H1 (cell line): Measurements from ENCODE around the gene FOXC1. TPM values are rescaled to one million over a fixed set of nuclear protein-coding genes. Genes with fewer than 3 reads are reported as not detected.

Experiments used
- CTCF ChIA-PET: fragments of 300-600 bp; sonication (Branson Sonifier 250); formaldehyde crosslinking; loops from one replicate; lab custom pipeline; 2021; ENCODE audit not compliant: partially characterized antibody; lab: Charles Lee
- POLR2A ChIA-PET: fragments of 300-600 bp; sonication (Branson Sonifier 250); formaldehyde crosslinking; loops from one replicate; lab custom pipeline; 2021; ENCODE audit warnings: inconsistent platforms; ENCODE audit not compliant: partially characterized antibody; lab: Charles Lee
- DNase-seq, 2 experiments: peaks; one replicate each; pipeline versions ENCODE4 v3.0.0 to v3.0.0-alpha.2; 2010 to 2022; ENCODE audit warnings: low spot score in 2 of 2, low read depth in 1 of 2, mixed read lengths in 1 of 2
- FAIRE-seq: peaks from 2 replicates; lab custom pipeline; 2011; peaks lifted over from hg19 to GRCh38; lab: Jason Lieb, UNC
- H2AFZ ChIP-seq: 2 replicates; pipeline ENCODE4 v1.8.1; 2012; ENCODE audit warnings: low read length, inconsistent platforms
- H2AK5ac ChIP-seq: 2 replicates; pipeline ENCODE4 v1.6.1; 2013; ENCODE audit warnings: low read depth, low read length
- H2BK120ac ChIP-seq: replicated peaks from 2 replicates; pipeline ENCODE3; 2013; ENCODE audit warnings: low read depth, low read length, inconsistent platforms
- H2BK12ac ChIP-seq: 2 replicates; pipeline ENCODE4 v1.6.1; 2013; ENCODE audit warnings: low read depth, low read length
- H2BK15ac ChIP-seq: 2 replicates; pipeline ENCODE4 v1.6.1; 2013; ENCODE audit warnings: low read length
- H2BK20ac ChIP-seq: 2 replicates; pipeline ENCODE4 v1.6.1; 2013; ENCODE audit warnings: low read length
- H2BK5ac ChIP-seq: 2 replicates; pipeline ENCODE4 v1.6.1; 2013; ENCODE audit warnings: low read depth, low read length
- H3K14ac ChIP-seq: 2 replicates; pipeline ENCODE4 v1.6.1; 2013; ENCODE audit warnings: inconsistent platforms; ENCODE audit not compliant: insufficient read length
- H3K18ac ChIP-seq: 2 replicates; pipeline ENCODE4 v1.6.1; 2013; ENCODE audit warnings: low read length; ENCODE audit errors: extremely low read depth
- H3K23ac ChIP-seq: 2 replicates; pipeline ENCODE4 v1.6.1; 2013; ENCODE audit warnings: inconsistent platforms; ENCODE audit not compliant: insufficient read length
- H3K23me2 ChIP-seq: 2 replicates; pipeline ENCODE4 v1.6.1; 2013; ENCODE audit warnings: low read depth, low read length
- H3K27ac ChIP-seq: 2 replicates; pipeline ENCODE4 v1.6.1; 2011; ENCODE audit warnings: low read depth, low read length, inconsistent platforms
- H3K27me3 ChIP-seq, 4 experiments: replicated peaks in 1 of 4; 1 replicate in 1 of 4; 2 replicates in 3 of 4; pipeline versions ENCODE4 v1.6.1 to v1.8.1; 2011 to 2013; ENCODE audit warnings: low read length in 3 of 4, mild to moderate bottlenecking in 3 of 4, inconsistent platforms in 2 of 4, mixed read lengths in 2 of 4, moderate library complexity in 1 of 4; ENCODE audit not compliant: control insufficient read depth in 3 of 4, insufficient read depth in 3 of 4; ENCODE audit errors: extremely low read depth in 1 of 4
- H3K36me3 ChIP-seq, 4 experiments: 2 replicates each; pipeline versions ENCODE4 v1.6.1 to v1.8.1; 2011 to 2013; ENCODE audit warnings: mild to moderate bottlenecking in 4 of 4, low read length in 3 of 4, moderate library complexity in 2 of 4, control low read depth in 1 of 4, inconsistent platforms in 1 of 4; ENCODE audit not compliant: insufficient read depth in 4 of 4, control insufficient read depth in 2 of 4
- H3K4ac ChIP-seq: replicated peaks from 2 replicates; pipeline ENCODE3; 2013; ENCODE audit warnings: low read length, low read depth, mixed read lengths, inconsistent platforms; ENCODE audit not compliant: insufficient read length
- H3K4me1 ChIP-seq, 4 experiments: replicated peaks in 1 of 4; 1 replicate in 1 of 4; 2 replicates in 3 of 4; pipeline versions ENCODE4 v1.6.1 to v1.8.1; 2011 to 2013; ENCODE audit warnings: low read length in 3 of 4, inconsistent platforms in 2 of 4, mixed read lengths in 1 of 4; ENCODE audit not compliant: insufficient read depth in 4 of 4, control insufficient read depth in 3 of 4
- H3K4me2 ChIP-seq, 2 experiments: 2 replicates each; pipeline versions ENCODE4 v1.6.1 to v1.8.1; 2011 to 2013; ENCODE audit warnings: low read depth in 2 of 2, low read length in 2 of 2, control low read depth in 1 of 2, inconsistent platforms in 1 of 2, mild to moderate bottlenecking in 1 of 2; ENCODE audit not compliant: insufficient read depth in 1 of 2
- H3K4me3 ChIP-seq, 4 experiments: fragments of 200-600, 300-600 bp in 1 of 4; sonication (generic), shearing (Covaris generic), sonication (Bioruptor Twin) in 1 of 4; 2 replicates each; pipeline versions ENCODE4 v1.5.1 to v1.8.1; 2011 to 2016; ENCODE audit warnings: low read length in 4 of 4, low read depth in 3 of 4, control low read depth in 2 of 4, inconsistent platforms in 2 of 4, mild to moderate bottlenecking in 2 of 4, mixed read lengths in 1 of 4, moderate library complexity in 1 of 4; ENCODE audit not compliant: insufficient read depth in 2 of 4; ENCODE audit errors: extremely low read depth in 1 of 4
- H3K56ac ChIP-seq: replicated peaks from 2 replicates; pipeline ENCODE3; 2013; ENCODE audit warnings: low read depth, mild to moderate bottlenecking, mixed read lengths, low read length, inconsistent platforms; ENCODE audit not compliant: insufficient read length
- H3K79me1 ChIP-seq: 2 replicates; pipeline ENCODE4 v1.6.1; 2013; ENCODE audit warnings: low read depth, low read length, control low read depth
- H3K79me2 ChIP-seq, 2 experiments: 2 replicates each; pipeline versions ENCODE4 v1.6.1 to v1.8.1; 2012 to 2013; ENCODE audit warnings: low read length in 2 of 2, mild to moderate bottlenecking in 2 of 2, inconsistent platforms in 1 of 2; ENCODE audit not compliant: insufficient read depth in 2 of 2, control insufficient read depth in 1 of 2
- H3K9ac ChIP-seq, 4 experiments: replicated peaks in 1 of 4; 1 replicate in 1 of 4; 2 replicates in 3 of 4; pipeline versions ENCODE4 v1.6.1 to v1.8.1; 2011 to 2013; ENCODE audit warnings: low read depth in 3 of 4, low read length in 3 of 4, control low read depth in 2 of 4, mild to moderate bottlenecking in 2 of 4, moderate library complexity in 2 of 4, inconsistent platforms in 1 of 4; ENCODE audit errors: extremely low read depth in 1 of 4
- H3K9me3 ChIP-seq, 2 experiments: 2 replicates each; pipeline versions ENCODE4 v1.6.1 to v1.8.1; 2012 to 2013; ENCODE audit warnings: mild to moderate bottlenecking in 2 of 2, moderate library complexity in 2 of 2, control low read depth in 1 of 2, inconsistent platforms in 1 of 2, low read depth in 1 of 2, low read length in 1 of 2, mixed read lengths in 1 of 2; ENCODE audit not compliant: insufficient read depth in 2 of 2
- H4K20me1 ChIP-seq, 2 experiments: replicated peaks in 1 of 2; 2 replicates each; pipeline versions ENCODE3 to v1.8.1; 2011 to 2013; ENCODE audit warnings: inconsistent platforms in 2 of 2, low read length in 2 of 2, mild to moderate bottlenecking in 1 of 2; ENCODE audit not compliant: insufficient read depth in 2 of 2, control insufficient read depth in 1 of 2
- H4K5ac ChIP-seq: 2 replicates; pipeline ENCODE4 v1.6.1; 2013; ENCODE audit warnings: low read length, low read depth, mixed read lengths, inconsistent platforms; ENCODE audit not compliant: insufficient read length
- H4K8ac ChIP-seq: 2 replicates; pipeline ENCODE4 v1.8.0; 2013; ENCODE audit warnings: mild to moderate bottlenecking, moderate library complexity, low read length, inconsistent platforms; ENCODE audit not compliant: insufficient read depth; ENCODE audit errors: extremely low read depth
- H4K91ac ChIP-seq: replicated peaks from 2 replicates; pipeline ENCODE3; 2013; ENCODE audit warnings: low read length, mixed read lengths, inconsistent platforms; ENCODE audit not compliant: insufficient read length
- ASH2L ChIP-seq: fragments of 200-600, 300-600 bp; sonication (generic); IDR thresholded peaks from one replicate; pipeline ENCODE4 v1.7.1; 2017; ENCODE audit warnings: low read length
- ATF3 ChIP-seq: IDR thresholded peaks from 2 replicates; pipeline ENCODE4 v1.6.1; 2011; ENCODE audit warnings: low read depth, mild to moderate bottlenecking, low read length; ENCODE audit not compliant: insufficient read depth
- BRCA1 ChIP-seq: IDR thresholded peaks from 2 replicates; pipeline ENCODE4 v1.6.1; 2012; ENCODE audit warnings: low read depth, low read length, improper control_type of control experiment
- CBX5 ChIP-seq: fragments of 300-800, 300-1000 bp; sonication (generic); IDR thresholded peaks from 2 replicates; pipeline ENCODE4 v1.7.1; 2016; ENCODE audit warnings: antibody characterized with exemption, low read length, low read depth
- CBX8 ChIP-seq: fragments of 300-800, 300-1000 bp; sonication (generic); IDR thresholded peaks from 2 replicates; pipeline ENCODE4 v1.7.1; 2016; ENCODE audit warnings: low read depth, low read length, borderline replicate concordance
- E2F6 ChIP-seq: IDR thresholded peaks from 2 replicates; pipeline ENCODE4 v1.6.1; 2012; ENCODE audit warnings: inconsistent platforms
- MAX ChIP-seq: IDR thresholded peaks from 2 replicates; pipeline ENCODE4 v1.6.1; 2012; ENCODE audit warnings: inconsistent platforms
- NRF1 ChIP-seq: IDR thresholded peaks from 2 replicates; pipeline ENCODE4 v1.6.1; 2011; ENCODE audit warnings: mild to moderate bottlenecking, low read depth, low read length, improper control_type of control experiment
- RFX5 ChIP-seq: IDR thresholded peaks from 2 replicates; pipeline ENCODE4 v1.6.1; 2011; ENCODE audit warnings: low read depth, low read length, improper control_type of control experiment, borderline replicate concordance
- SIX5 ChIP-seq: IDR thresholded peaks from 2 replicates; pipeline ENCODE4 v1.6.1; 2011; ENCODE audit warnings: mild to moderate bottlenecking, low read depth, low read length
- TCF12 ChIP-seq: IDR thresholded peaks from 2 replicates; pipeline ENCODE4 v1.6.1; 2011; ENCODE audit warnings: low read depth, mild to moderate bottlenecking, low read length
- USF2 ChIP-seq: IDR thresholded peaks from 2 replicates; pipeline ENCODE4 v1.6.1; 2011; ENCODE audit warnings: low read length, improper control_type of control experiment
- WGBS, 2 experiments: shearing (Covaris generic) in 1 of 2; methylation state at CpG; one replicate each; pipeline versions ENCODE4 v1.1.6 to v1.1.7; 2013 to 2015; ENCODE audit warnings: low lambda C conversion rate in 2 of 2, mixed read lengths in 2 of 2, inconsistent platforms in 1 of 2, low coverage in 1 of 2, missing lambda C conversion rate in 1 of 2; ENCODE audit not compliant: insufficient replicate concordance in 2 of 2, insufficient coverage in 1 of 2, insufficient read length in 1 of 2; ENCODE audit errors: extremely low coverage in 1 of 2, missing lambda C conversion rate in 1 of 2; 5-methylcytosine and 5-hydroxymethylcytosine counted together
- polyA plus RNA-seq, 7 experiments: library from polyadenylated mRNA; depleted of rRNA in 3 of 7; stranded (reverse) in 5 of 7; unstranded in 2 of 7; fragments of >200 nt in 5 of 7; fragments of 200-250 nt in 2 of 7; gene quantifications; 1 replicate in 5 of 7; 2 replicates in 1 of 7; 4 replicates in 1 of 7; pipeline versions ENCODE4 v1.2.1 to v1.2.3, GENCODE V29; 2011 to 2013; ENCODE audit warnings: missing spikeins in 2 of 7, mixed read lengths in 2 of 7
- total RNA-seq: library from RNA; stranded (reverse); fragmentation: NEBNext Ultra II Directional; extraction: Animal tissue kit (Norgen Biotek cat#: 25700); gene quantifications from 2 replicates; pipeline ENCODE4 v1.2.1, GENCODE V29; 2021

The FOXC1 gene
- total and polyA plus RNA-seq, 2 of the 8 experiments (the other 6 are each of a cell fraction or from before 2014, with no cell fraction given) = 0.22 TPM; not detected in 1

DNA sequence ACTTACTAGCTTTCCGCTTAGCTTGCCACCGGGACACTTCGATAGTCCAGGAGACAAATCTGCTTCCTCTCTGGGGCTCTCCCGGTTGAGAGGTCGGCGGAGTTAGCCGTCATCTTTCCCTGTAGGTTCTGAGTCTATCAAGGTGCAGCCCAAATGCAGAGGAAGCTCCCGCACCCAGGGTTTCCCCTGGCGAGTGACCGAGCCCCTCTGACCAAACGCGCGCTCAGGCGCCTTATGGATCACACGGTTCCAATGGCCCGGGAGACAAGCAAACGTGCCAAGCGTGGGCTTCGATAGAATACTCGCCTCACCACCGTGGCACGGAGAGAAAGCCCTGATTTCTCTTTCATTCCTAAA lies 15.8 kb upstream of the FOXC1 start:
- H2AFZ ChIP-seq = no peak overlapping the region
- TF ChIP-seq USF2 (no peak), ATF3 (no peak), CBX8 (no peak), NRF1 (no peak), ASH2L (no peak), E2F6 (no peak), TCF12 (no peak), CBX5 (no peak), SIX5 (no peak), BRCA1 (no peak), MAX (no peak), RFX5 (no peak)

More for the DNA sequence above, 15.8 kb upstream of the FOXC1 start:
- Histone ChIP-seq H3K4me3 (no peak overlapping the region), H3K36me3 (no peaks in the 10 kb centered on the region), H3K4me1 (peaks cover 0 to 4% (median 1%) of the 10 kb centered on the region in 4 experiments; a peak in 4 of 7 replicates), H2AK5ac (no peak overlapping the region), H4K91ac (no peak overlapping the region), H4K20me1 (no peaks in the 10 kb centered on the region), H3K27me3 (no peaks in the 10 kb centered on the region; a peak in 2 of 7 replicates), H3K27ac (no peak overlapping the region), H3K56ac (no peak overlapping the region), H2BK20ac (no peak overlapping the region), H3K4ac (no peak overlapping the region), H3K9me3 (no peaks in the 10 kb centered on the region), H3K23ac (no peak overlapping the region), H2BK5ac (no peak overlapping the region), H3K4me2 (no peak overlapping the region), H3K23me2 (no peaks in the 10 kb centered on the region), H3K18ac (no peak overlapping the region), H3K14ac (no peak overlapping the region), H2BK15ac (no peak overlapping the region), H2BK120ac (no peak overlapping the region), H3K9ac (no peak overlapping the region), H4K8ac (no peak overlapping the region), H3K79me2 (no peaks in the 10 kb centered on the region), H4K5ac (no peak overlapping the region), H3K79me1 (no peaks in the 10 kb centered on the region), H2BK12ac (no peak overlapping the region)
- DNase-seq (no peak), FAIRE-seq (no peak)
- CTCF ChIA-PET = interaction anchor here (1.1 to 5.0 kb wide), 5 partner anchors 13 to 760 kb away, joined by 3 to 37 read pairs (median 4); no protein-coding TSS in a partner anchor
- 87% methylated on average over 22 of the region's 22 CpGs; no CpG with 5 or more reads in 1 of the 2 experiments for WGBS, 2 experiments
- POLR2A ChIA-PET = no interaction called here
